Activated CD8-positive, alpha-beta T cell treated with anti-CD3 and anti-CD28 coated beads for 36 hours (primary cell): ENCODE data around the gene NPIPB12. TPM values are rescaled to one million over a fixed set of nuclear protein-coding genes. Genes with fewer than 3 reads are reported as not detected.
"Not testable (repeated sequence)": the region's sequence is repeated elsewhere in the genome, so short reads cannot be mapped to it uniquely, and the experiment has no call there.

Source experiments
- ATAC-seq: fragments of 200-7000 bp; cut with Tn5 transposase; one replicate; pipeline ENCODE4 v1.10.0; 2021; ENCODE audit warnings: mild to moderate bottlenecking, moderate library complexity
- CTCF ChIA-PET: fragments of 350-600 bp; sonication (Branson Sonifier 250); formaldehyde crosslinking; loops from one replicate; lab custom pipeline; 2021; ENCODE audit warnings: antibody characterized with exemption; lab: Charles Lee
- POLR2A ChIA-PET: fragments of 350-600 bp; sonication (Branson Sonifier 250); formaldehyde crosslinking; loops from one replicate; lab custom pipeline; 2021; ENCODE audit warnings: antibody characterized with exemption; lab: Charles Lee
- DNase-seq: peaks from one replicate; pipeline ENCODE4 v3.0.0-alpha.2; 2020
- H3K27ac Mint-ChIP-seq: one replicate; pipeline ENCODE4 v1.8.0; 2021; ENCODE audit warnings: mild to moderate bottlenecking, mixed read lengths
- H3K27me3 Mint-ChIP-seq: one replicate; pipeline ENCODE4 v1.8.0; 2021; ENCODE audit warnings: mixed read lengths
- H3K36me3 Mint-ChIP-seq: one replicate; pipeline ENCODE4 v1.8.0; 2021; ENCODE audit warnings: low read depth, mixed read lengths
- H3K4me1 Mint-ChIP-seq: one replicate; pipeline ENCODE4 v1.8.0; 2021; ENCODE audit warnings: low read depth, mixed read lengths
- H3K4me3 Mint-ChIP-seq: one replicate; pipeline ENCODE4 v1.8.0; 2021; ENCODE audit warnings: mild to moderate bottlenecking, moderate library complexity, mixed read lengths
- H3K9me3 Mint-ChIP-seq: one replicate; pipeline ENCODE4 v1.8.0; 2021; ENCODE audit warnings: mixed read lengths
- intact Hi-C: fragments of 100-400 bp; cut with micrococcal nuclease; formaldehyde crosslinking; loops from one replicate; pipeline ENCODE4 v1.10.0; 2022
- total RNA-seq, 2 experiments: library from RNA; stranded (reverse); gene quantifications; one replicate each; pipeline ENCODE4 v1.2.3, GENCODE V29; 2021

NPIPB12 gene
- total RNA-seq, 2 experiments from 2014 or later = 67.9 to 83.6 TPM

GRCh38 chr16:29454828-29455227 lies 51.4 kb downstream of the NPIPB12 start:
- intact Hi-C loops, H3K36me3 Mint-ChIP-seq, H3K4me1 Mint-ChIP-seq, H3K27me3 Mint-ChIP-seq, H3K27ac Mint-ChIP-seq, DNase-seq, POLR2A ChIA-PET, CTCF ChIA-PET, H3K4me3 Mint-ChIP-seq, H3K9me3 Mint-ChIP-seq: not testable (repeated sequence)
- peak; percentile 76 for ATAC-seq

GRCh38 chr16:29454269-29454668 lies 51.9 kb downstream of the NPIPB12 start, which contains the start of the genes BOLA2 and SLX1B:
Gene BOLA2, minus strand, starts transcription at chr16:29454351. Its CDS starts 98 bp downstream, at chr16:29454253.
Gene SLX1B, plus strand, starts transcription at chr16:29454533.
- peak; percentile 86 for ATAC-seq
- H3K4me3 Mint-ChIP-seq, intact Hi-C loops: not testable (repeated sequence)

GRCh38 chr16:29453754-29454153 lies 52.5 kb downstream of the NPIPB12 start:
- intact Hi-C loops, H3K36me3 Mint-ChIP-seq, POLR2A ChIA-PET, H3K4me3 Mint-ChIP-seq, H3K27ac Mint-ChIP-seq, DNase-seq, CTCF ChIA-PET, H3K9me3 Mint-ChIP-seq, H3K4me1 Mint-ChIP-seq, H3K27me3 Mint-ChIP-seq: not testable (repeated sequence)
- ATAC-seq = peak; percentile 5

More at GRCh38 chr16:29454269-29454668, 51.9 kb downstream of the NPIPB12 start, which contains the start of the genes BOLA2 and SLX1B:
- H3K27ac Mint-ChIP-seq, H3K9me3 Mint-ChIP-seq, H3K4me1 Mint-ChIP-seq, H3K36me3 Mint-ChIP-seq, DNase-seq, POLR2A ChIA-PET, H3K27me3 Mint-ChIP-seq, CTCF ChIA-PET: not testable (repeated sequence)

Other genes with a start within 250 kb of the NPIPB12 start
- 1 to 10 TPM; 1.5 to 1.9 TPM for gene NPIPB11, start 99.7 kb downstream of the NPIPB12 start, total RNA-seq
- gene BOLA2, start 52.1 kb downstream of the NPIPB12 start, total RNA-seq = 10 to 100 TPM; 10.4 to 12.3 TPM
- 10 to 100 TPM; 49.2 to 54.6 TPM for gene SLX1B, start 51.9 kb downstream of the NPIPB12 start, total RNA-seq
- 1 to 10 TPM; 1.6 to 2.3 TPM for gene SULT1A4, start 46.5 kb downstream of the NPIPB12 start, total RNA-seq
- gene SPN, start 156.8 kb upstream of the NPIPB12 start, total RNA-seq = 100 to 1,000 TPM; 110 to 119 TPM
- gene QPRT, start 172.8 kb upstream of the NPIPB12 start, total RNA-seq = 10 to 100 TPM in 1 of 2 experiments, 1 to 10 TPM in 1; 9.3 to 11.7 TPM
- 10 to 100 TPM; 22.2 to 22.4 TPM for gene C16orf54, start 239.6 kb upstream of the NPIPB12 start, total RNA-seq